IPS-15b (cell line): ENCODE measurements around the gene SERPING1.

Source experiments
- H3K27me3 ChIP-seq: one replicate; pipeline ENCODE4 v1.6.1; 2013; ENCODE audit warnings: low read length; ENCODE audit not compliant: control insufficient read depth, insufficient read depth
- H3K36me3 ChIP-seq: one replicate; pipeline ENCODE4 v1.6.1; 2013; ENCODE audit warnings: low read length; ENCODE audit not compliant: control insufficient read depth, insufficient read depth
- H3K4me1 ChIP-seq: one replicate; pipeline ENCODE4 v1.6.1; 2013; ENCODE audit warnings: mild to moderate bottlenecking, low read length; ENCODE audit not compliant: control insufficient read depth, insufficient read depth
- H3K4me3 ChIP-seq: one replicate; pipeline ENCODE4 v1.5.1; 2013; ENCODE audit warnings: low read depth, low read length
- H3K9ac ChIP-seq: one replicate; pipeline ENCODE4 v1.6.1; 2013; ENCODE audit warnings: low read depth, mild to moderate bottlenecking, low read length
- H3K9me3 ChIP-seq: one replicate; pipeline ENCODE4 v1.6.1; 2013; ENCODE audit warnings: mild to moderate bottlenecking, low read length; ENCODE audit not compliant: control insufficient read depth, insufficient read depth

SERPING1 gene

GRCh38 chr11:57662893-57663292, 65.4 kb downstream of the SERPING1 start:
- no peak overlapping the region for H3K9ac ChIP-seq
- H3K4me3 ChIP-seq = no peak overlapping the region
- H3K36me3 ChIP-seq = peaks cover 9% of the 10 kb centered on the region
- H3K27me3 ChIP-seq = no peaks in the 10 kb centered on the region
- no peaks in the 10 kb centered on the region for H3K4me1 ChIP-seq
- H3K9me3 ChIP-seq = no peaks in the 10 kb centered on the region

GRCh38 chr11:57663975-57664374, 66.5 kb downstream of the SERPING1 start:
- Histone ChIP-seq H3K27me3 (no peaks in the 10 kb centered on the region), H3K9me3 (no peaks in the 10 kb centered on the region), H3K4me1 (no peaks in the 10 kb centered on the region), H3K36me3 (peaks cover 9% of the 10 kb centered on the region), H3K4me3 (no peak overlapping the region), H3K9ac (no peak overlapping the region)
